Mucosa of gallbladder (tissue), 1 donor: ENCODE data around the gene DOK1. TPM values are rescaled to one million over a fixed set of nuclear protein-coding genes. Genes with fewer than 3 reads are reported as not detected.

ENCODE experiments used
- DNase-seq: peaks from one replicate; pipeline ENCODE4 v3.0.0-alpha.2; 2020; ENCODE audit warnings: low spot score
- total RNA-seq: library from RNA; stranded (reverse); gene quantifications from one replicate; pipeline ENCODE4 v1.2.1, GENCODE V29; 2021
- donor health status: DM: no; HTN: no; CAD: no.

Gene DOK1
- 31.9 TPM for total RNA-seq

- peak; percentile 87 for DNase-seq
Measured at GRCh38 chr2:74553892-74554819, at the start of gene DOK1, which contains the start of gene LOXL3. Gene DOK1 (plus strand): TSS chr2:74554720. CDS start chr2:74554755, 35 bp downstream. Gene LOXL3 (minus strand): TSS chr2:74553942. CDS start chr2:74552634, 1,308 bp downstream.

- DNase-seq: no peak
Measured at GRCh38 chr2:74505448-74506246, 48.9 kb upstream of the DOK1 start.

- DNase-seq: peak; percentile 99
Measured at GRCh38 chr2:74507145-74507925, 47.2 kb upstream of the DOK1 start, which contains the start of gene PCGF1. Gene PCGF1 (minus strand): TSS chr2:74507695. CDS start chr2:74507668, 27 bp downstream.

GRCh38 chr2:74507926-74508520 lies 46.5 kb upstream of the DOK1 start:
- no peak for DNase-seq

- DNase-seq: no peak
Measured at GRCh38 chr2:74510272-74510671, 44.2 kb upstream of the DOK1 start.

GRCh38 chr2:74511104-74511989 lies 43.2 kb upstream of the DOK1 start:
- no peak for DNase-seq

- DNase-seq: no peak
Measured at GRCh38 chr2:74512744-74513604, 41.5 kb upstream of the DOK1 start.

GRCh38 chr2:74513605-74514367 lies 40.7 kb upstream of the DOK1 start:
- no peak for DNase-seq

GRCh38 chr2:74514368-74515270 lies 39.9 kb upstream of the DOK1 start, which contains the start of gene TLX2:
Gene TLX2 (plus strand): TSS chr2:74514450. CDS start chr2:74514807, 357 bp downstream.
- no peak for DNase-seq

- DNase-seq: no peak
Measured at GRCh38 chr2:74515271-74515980, 39.1 kb upstream of the DOK1 start.

GRCh38 chr2:74515981-74516633 lies 38.4 kb upstream of the DOK1 start:
- peak; percentile 67 for DNase-seq

- DNase-seq: no peak
Measured at GRCh38 chr2:74516650-74517049, 37.9 kb upstream of the DOK1 start.

- DNase-seq: no peak
Measured at GRCh38 chr2:74522516-74522915, 32.0 kb upstream of the DOK1 start.

GRCh38 chr2:74524005-74524404 lies 30.5 kb upstream of the DOK1 start:
- no peak for DNase-seq

- DNase-seq: no peak
Measured at GRCh38 chr2:74524955-74525716, 29.4 kb upstream of the DOK1 start.
